ENCODE data around the gene RPS6KA1.
"Not testable (repeated sequence)": the region's sequence is repeated elsewhere in the genome, so short reads cannot be mapped to it uniquely, and the experiment has no call there.

The RPS6KA1 gene

DNA sequence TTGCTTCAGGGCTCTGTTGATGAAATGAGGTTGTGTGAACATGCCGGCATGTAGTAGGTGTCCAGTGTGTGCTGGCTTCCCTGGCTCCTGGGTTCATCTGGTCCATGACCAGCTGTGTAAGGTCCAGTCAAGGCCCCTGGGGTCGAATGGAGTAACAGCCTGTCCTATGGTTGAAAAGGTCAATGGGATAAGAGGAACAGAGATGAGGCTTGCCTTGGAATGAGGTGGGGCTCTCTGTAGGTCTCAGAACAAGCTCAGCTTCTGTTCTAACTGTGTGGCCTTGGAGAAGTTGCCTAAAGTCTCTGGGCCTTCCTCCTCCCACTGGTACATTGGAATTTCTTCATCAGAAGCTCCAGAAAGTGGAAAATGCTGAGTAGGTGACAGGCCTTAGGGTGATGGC is 26.6 kb downstream of the RPS6KA1 start:
- DNase-seq, result no peak

- DNase-seq, result no peak
These were observed 27.4 kb downstream of the RPS6KA1 start for GRCh38 chr1:26557008-26557407.

GRCh38 chr1:26558685-26559048 is 29.1 kb downstream of the RPS6KA1 start:
- DNase-seq, result no peak

- DNase-seq, result no peak
These were observed 30.8 kb downstream of the RPS6KA1 start for GRCh38 chr1:26560403-26560780.

DNA sequence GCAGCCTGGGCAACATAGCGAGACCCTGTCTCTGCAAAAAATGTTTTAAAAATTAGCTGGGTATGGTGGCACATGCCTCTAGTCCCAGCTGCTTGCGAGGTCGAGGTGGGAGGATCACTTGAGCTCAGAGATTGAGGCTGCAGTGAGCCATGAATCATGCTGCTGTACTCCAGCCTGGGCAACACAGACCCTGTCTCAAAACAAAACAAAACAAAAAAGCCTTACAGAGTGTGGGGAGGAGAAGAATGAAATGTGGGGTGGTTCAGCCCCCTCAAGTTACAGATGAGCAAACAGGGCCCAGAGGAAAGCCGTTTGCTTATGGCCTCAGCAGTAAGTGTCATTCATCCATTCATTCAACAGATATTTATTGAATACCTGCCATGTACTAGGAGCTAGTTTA is 40.7 kb downstream of the RPS6KA1 start:
- DNase-seq, result no peak

DNA sequence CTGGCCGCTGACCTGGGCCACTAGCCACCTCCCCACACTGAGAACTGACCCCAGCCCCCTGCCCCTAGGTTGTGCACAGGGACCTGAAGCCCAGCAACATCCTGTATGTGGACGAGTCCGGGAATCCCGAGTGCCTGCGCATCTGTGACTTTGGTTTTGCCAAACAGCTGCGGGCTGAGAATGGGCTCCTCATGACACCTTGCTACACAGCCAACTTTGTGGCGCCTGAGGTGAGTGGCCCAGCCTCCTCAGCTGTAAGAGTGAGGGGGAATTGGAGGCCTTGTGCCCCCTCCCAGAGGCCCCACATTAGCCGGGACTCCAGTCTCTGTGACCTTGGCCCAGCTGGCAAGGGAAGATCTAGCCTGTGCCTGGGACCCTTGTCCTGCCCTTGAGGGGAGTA is 41.8 kb downstream of the RPS6KA1 start:
- DNase-seq, result no peak

- DNase-seq, result no peak
These were observed 44.5 kb downstream of the RPS6KA1 start for GRCh38 chr1:26574018-26574417.

- DNase-seq, result no peak
These were observed 45.2 kb downstream of the RPS6KA1 start for GRCh38 chr1:26574719-26575251.

DNA sequence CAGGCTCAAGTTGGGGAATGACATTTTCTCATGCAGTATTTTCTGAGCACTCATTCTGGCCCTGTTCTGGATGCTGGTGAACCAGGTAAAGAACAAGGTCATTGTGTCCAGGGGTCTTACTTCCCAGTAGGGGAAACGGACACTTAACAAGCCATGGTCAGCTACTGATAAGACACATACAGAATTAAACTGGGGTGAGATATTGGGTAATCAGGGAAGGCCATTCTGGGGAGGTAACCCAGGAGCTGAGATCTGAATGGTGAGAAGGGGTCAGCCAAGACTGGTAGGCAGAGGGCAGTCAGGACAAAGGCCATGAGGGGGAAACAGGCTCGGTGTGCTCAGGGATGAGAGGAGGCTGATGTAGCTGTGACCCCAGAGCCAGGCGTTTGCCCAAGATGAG is 45.8 kb downstream of the RPS6KA1 start:
- no peak for DNase-seq

GRCh38 chr1:26578167-26578566 is 48.6 kb downstream of the RPS6KA1 start:
- no peak for DNase-seq

GRCh38 chr1:26579681-26580111 is 50.1 kb downstream of the RPS6KA1 start:
- DNase-seq, result no peak

- no peak for DNase-seq
These were observed 50.6 kb downstream of the RPS6KA1 start for GRCh38 chr1:26580116-26580515.

- no peak for DNase-seq
These were observed 51.7 kb downstream of the RPS6KA1 start for GRCh38 chr1:26581287-26581651.

- DNase-seq, result peak; percentile 25
These were observed 52.7 kb downstream of the RPS6KA1 start for GRCh38 chr1:26582053-26582835.

- DNase-seq, result peak; percentile 91
These were observed 53.4 kb downstream of the RPS6KA1 start for GRCh38 chr1:26582836-26583460.

DNA sequence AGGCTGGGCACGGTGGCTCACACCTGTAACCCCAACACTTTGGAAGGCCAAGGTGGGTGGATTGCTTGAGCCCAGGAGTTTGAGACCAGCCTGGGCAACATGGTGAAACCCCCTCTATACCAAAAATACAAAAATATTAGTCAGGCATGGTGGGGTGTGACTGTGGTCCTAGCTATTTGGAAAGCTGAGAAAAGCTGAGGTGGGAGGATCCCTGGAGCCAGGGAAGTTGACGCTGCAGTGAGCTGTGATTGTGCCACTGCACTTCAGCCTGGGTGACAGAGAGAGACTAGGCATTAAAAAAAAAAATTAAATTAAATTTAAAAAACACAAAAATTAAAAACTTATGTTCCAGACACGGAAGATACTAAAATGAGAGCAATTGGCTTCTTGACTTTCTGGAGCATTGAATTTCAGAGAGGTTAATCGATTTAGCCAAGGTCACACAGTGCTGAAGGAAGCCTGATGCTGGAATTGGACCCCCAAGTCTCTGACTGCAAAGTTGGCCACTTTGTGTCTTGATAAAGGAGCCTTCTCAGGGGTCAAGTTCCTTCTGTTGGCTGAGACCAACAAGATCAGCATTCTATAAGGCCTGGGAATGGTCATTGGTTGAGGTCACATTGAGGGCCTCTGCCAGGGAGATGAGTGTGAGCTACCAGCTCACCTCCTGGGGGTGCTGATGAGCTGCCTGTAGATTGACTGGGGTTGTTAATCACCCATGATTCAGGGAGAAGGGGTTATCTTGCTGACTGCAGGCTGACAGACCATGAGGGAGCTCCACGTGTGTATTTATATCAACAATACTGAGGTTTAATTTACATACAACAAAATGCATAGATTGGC is 54.3 kb downstream of the RPS6KA1 start:
- DNase-seq, result peak; percentile 57

- DNase-seq, result not testable (repeated sequence)
These were observed 55.0 kb downstream of the RPS6KA1 start for GRCh38 chr1:26584588-26584987.

GRCh38 chr1:26585471-26585870 is 55.9 kb downstream of the RPS6KA1 start:
- DNase-seq, result no peak

DNA sequence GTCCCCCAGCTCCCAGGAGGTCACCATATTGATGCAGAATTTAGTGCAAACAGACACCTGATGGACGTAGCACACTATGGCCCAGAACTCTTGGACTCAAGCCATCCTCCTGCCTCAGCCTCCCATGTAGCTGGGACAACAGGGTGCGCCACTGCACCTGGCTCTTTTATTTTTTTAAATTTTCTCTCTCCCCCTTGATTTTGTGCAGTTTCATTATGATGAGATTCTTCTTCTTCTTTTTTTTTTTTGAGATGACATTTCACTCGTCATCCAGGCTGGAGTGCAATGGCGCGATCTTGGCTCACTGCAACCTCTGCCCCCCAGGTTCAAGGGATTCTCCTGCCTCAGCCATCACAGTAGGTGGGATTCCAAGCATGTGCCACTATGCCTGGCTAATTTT is 63.8 kb downstream of the RPS6KA1 start:
- DNase-seq, result no peak

- DNase-seq, result not testable (repeated sequence)
These were observed 65.0 kb downstream of the RPS6KA1 start for GRCh38 chr1:26594593-26594992.

DNA sequence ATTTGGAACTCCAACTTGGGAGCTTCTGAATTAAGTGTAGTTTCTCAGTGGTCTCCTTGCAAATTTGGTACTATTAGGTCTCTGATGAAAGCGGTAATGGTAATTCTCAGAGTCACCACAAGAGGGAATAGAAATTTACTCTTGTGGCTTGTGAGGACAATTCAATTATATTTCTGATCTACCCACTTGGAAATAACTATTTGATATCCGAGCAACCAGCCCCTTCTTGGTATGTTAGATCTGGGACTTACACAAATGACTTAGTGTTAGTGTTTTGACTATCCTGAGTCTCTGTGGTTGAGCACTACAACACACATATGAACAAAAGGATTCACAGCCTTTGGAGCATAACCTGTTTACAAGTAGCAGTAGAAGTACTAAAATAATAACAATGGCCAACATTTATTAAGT is 68.1 kb downstream of the RPS6KA1 start:
- DNase-seq, result peak; percentile 53

GRCh38 chr1:26598890-26599289 is 69.3 kb downstream of the RPS6KA1 start:
- no peak for DNase-seq

- peak; percentile 77 for DNase-seq
These were observed 72.9 kb downstream of the RPS6KA1 start for GRCh38 chr1:26602378-26602959.

All from activated CD4-positive, alpha-beta T cell treated with anti-CD3 and anti-CD28 coated beads, Interleukin-2, Interleukin-6, amounts not matched to agents 100 ng/mL and 50 ng/mL, durations not matched to agents 16 hours and 8 hours (primary cell).